Measurements from ENCODE around the gene LRRC8C.

GRCh38 chr1:89657886-89658285 is 25.0 kb downstream of the LRRC8C start:
- TF ChIP-seq EZH2 (IDR thresholded peaks at IDR 0.05; ENCODE audit: insufficient read depth, poor library complexity, severe bottlenecking) (no peak), EZH2phosphoT487 (IDR thresholded peaks at IDR 0.05; ENCODE audit: insufficient read depth, low read depth) (no peak)
